GM18868 (cell line): ENCODE data around the gene TTC3.
"Not testable (repeated sequence)": the region's sequence is repeated elsewhere in the genome, so short reads cannot be mapped to it uniquely, and the experiment has no call there.

Experiments
- ATAC-seq: cut with Tn5 transposase; IDR thresholded peaks from one replicate; pipeline ENCODE4 v1.9.1; 2021; ENCODE audit warnings: mild to moderate bottlenecking, moderate library complexity; ENCODE audit not compliant: unreplicated experiment

Gene TTC3, protein sequence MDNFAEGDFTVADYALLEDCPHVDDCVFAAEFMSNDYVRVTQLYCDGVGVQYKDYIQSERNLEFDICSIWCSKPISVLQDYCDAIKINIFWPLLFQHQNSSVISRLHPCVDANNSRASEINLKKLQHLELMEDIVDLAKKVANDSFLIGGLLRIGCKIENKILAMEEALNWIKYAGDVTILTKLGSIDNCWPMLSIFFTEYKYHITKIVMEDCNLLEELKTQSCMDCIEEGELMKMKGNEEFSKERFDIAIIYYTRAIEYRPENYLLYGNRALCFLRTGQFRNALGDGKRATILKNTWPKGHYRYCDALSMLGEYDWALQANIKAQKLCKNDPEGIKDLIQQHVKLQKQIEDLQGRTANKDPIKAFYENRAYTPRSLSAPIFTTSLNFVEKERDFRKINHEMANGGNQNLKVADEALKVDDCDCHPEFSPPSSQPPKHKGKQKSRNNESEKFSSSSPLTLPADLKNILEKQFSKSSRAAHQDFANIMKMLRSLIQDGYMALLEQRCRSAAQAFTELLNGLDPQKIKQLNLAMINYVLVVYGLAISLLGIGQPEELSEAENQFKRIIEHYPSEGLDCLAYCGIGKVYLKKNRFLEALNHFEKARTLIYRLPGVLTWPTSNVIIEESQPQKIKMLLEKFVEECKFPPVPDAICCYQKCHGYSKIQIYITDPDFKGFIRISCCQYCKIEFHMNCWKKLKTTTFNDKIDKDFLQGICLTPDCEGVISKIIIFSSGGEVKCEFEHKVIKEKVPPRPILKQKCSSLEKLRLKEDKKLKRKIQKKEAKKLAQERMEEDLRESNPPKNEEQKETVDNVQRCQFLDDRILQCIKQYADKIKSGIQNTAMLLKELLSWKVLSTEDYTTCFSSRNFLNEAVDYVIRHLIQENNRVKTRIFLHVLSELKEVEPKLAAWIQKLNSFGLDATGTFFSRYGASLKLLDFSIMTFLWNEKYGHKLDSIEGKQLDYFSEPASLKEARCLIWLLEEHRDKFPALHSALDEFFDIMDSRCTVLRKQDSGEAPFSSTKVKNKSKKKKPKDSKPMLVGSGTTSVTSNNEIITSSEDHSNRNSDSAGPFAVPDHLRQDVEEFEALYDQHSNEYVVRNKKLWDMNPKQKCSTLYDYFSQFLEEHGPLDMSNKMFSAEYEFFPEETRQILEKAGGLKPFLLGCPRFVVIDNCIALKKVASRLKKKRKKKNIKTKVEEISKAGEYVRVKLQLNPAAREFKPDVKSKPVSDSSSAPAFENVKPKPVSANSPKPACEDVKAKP (N-terminal part only)

DNA sequence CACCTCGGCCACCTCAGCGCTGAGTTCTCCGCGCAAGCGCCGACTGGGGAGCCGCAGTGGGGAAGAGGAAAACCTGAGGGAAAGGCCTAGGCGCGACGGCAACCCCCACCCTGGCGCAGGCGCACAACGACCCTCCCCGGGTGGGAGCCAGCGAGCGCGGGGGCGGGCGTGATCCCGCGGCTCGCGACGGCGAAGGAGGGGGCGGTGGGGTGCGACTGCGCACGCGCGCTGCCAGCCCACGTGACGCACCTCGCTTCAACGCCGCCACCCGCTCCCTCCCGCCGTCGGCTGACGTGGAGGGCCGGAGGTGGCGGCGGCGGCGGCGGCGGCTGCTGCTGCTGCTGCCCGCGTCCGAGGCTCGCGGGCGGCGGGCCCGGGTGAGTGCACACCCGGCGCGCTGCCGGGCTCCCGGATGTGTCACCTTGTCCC, at the start of gene TTC3, which contains the start of gene PIGP:
TTC3 (plus strand) TSS at position 267 of the 429 bp plus-strand sequence. CDS start 14,004 bp downstream, outside the sequence.
PIGP (minus strand) TSS at position 84 of the 429 bp plus-strand sequence. CDS start 556 bp downstream, outside the sequence.
- ATAC-seq: peak; percentile 65

- no peak for ATAC-seq
These were observed 46.6 kb upstream of the TTC3 start for GRCh38 chr21:37026499-37026898.

- ATAC-seq: no peak
These were observed 44.5 kb upstream of the TTC3 start for GRCh38 chr21:37028570-37028969.

DNA sequence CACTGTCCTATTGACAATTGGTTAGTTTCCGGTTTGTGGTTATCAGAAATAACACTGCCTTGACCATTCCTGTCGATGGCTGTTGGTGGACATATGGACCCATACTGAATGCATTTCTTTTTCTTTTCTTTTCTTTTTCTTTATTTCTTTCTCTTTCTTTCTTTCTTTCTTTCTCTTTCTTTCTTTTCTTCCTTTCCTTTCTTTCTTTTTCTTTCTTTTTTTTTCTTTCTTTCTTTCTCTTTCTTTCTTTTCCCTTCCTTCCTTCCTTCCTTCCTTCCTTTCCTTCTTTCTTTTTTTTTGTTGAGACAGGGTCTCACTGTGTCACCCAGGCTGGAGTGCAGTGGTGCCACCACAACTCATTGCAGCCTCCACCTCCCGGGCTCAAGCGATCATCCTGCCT, 42.2 kb upstream of the TTC3 start:
- ATAC-seq: no peak

DNA sequence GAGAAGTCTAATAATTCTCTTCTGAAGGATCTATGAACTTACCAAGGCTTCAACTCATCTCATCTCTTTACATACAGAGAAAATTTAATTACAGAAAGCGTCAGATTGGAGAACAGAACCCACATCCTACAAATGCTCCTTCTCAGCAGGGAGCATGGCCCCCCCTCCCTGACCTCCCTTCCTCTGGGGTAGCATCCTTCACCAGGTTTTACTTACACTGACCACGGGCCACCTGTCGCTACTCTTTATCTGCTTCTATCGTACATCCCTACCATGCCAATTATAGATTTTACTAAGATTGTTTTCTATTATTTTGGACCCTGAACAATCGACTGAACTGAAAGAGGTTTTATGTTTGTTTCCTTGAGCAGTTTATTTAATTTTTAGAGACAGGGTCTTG, 40.8 kb upstream of the TTC3 start:
- ATAC-seq: no peak

GRCh38 chr21:37032877-37033471, 40.1 kb upstream of the TTC3 start:
- ATAC-seq: no peak

- not testable (repeated sequence) for ATAC-seq
These were observed 38.7 kb upstream of the TTC3 start for GRCh38 chr21:37034394-37034793.

DNA sequence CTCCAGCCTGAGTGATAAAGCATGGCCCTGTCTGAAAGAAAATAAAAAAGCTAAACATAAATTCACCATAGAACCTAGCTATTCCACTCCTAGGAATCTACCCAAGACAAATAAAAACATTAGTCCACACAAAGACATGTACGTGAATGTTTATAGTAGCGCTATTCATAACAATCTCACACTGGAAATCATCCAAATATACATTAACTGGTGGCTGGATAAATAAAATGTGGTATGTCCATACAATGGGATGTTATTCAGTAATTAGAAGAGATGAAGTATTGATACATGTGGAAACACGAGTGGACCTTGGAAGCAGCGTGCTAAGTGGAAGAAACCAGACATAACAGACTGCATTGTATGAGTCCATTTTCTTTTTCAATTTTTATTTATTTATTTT, 36.9 kb upstream of the TTC3 start:
- ATAC-seq: no peak

DNA sequence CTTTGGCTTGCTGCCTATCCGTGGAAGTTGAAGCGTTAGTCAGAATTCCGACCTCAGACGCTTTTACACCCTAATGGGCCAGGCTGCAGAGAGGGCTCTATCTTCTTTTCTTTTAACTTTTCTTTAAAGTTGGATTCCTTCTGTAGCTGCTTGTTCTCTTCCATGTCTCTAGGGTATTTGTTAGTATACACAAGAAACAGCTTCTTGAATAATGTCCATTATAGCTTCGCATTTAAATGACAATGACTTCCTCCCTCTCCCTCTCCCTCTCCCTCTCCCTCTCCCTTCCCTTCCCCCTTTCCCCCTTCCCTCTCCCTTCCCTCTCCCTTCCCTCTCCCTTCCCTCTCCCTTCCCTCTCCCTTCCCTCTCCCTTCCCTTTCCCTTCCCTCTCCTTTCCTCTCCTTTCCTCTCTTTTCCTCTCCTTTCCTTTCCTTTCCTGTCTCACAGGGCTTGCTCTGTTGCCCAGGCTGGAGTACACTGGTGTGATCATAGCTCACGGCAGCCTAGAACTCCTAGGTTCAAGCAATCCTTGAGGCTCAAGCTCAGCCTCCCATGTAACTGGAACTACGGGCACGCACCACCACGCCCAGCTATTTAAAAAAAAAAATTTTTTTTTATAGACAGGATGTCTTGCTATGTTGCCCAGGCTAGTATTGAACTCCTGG, 33.5 kb upstream of the TTC3 start:
- no peak for ATAC-seq

GRCh38 chr21:37040212-37040611, 32.8 kb upstream of the TTC3 start:
- ATAC-seq: no peak

DNA sequence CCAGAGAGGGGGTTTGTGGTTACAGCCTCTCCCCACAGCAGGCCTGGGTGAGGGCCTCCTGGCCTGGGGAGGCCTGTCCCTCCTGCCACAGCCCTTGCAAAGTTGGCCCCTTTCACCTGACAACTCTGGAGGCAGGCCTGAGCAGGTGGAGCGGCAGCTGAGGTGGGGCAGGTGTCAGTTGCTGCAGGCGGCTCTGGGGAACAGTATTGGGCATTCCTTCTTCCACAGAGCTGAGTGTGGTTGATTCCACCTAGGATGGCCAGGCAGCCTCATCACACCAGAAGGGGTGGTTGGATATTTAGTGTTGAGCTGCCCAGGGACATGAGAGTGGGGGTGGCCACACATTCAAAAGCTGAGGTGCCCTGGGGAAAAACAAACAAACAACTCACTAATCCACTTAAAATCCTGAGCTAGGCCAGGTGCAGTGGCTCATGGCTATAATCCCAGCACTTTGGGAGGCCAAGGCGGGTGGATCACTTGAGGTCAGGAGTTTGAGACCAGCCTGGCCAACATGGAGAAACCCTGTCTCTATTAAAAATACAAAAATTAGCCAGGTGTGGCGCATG, 31.3 kb upstream of the TTC3 start:
- ATAC-seq: no peak

GRCh38 chr21:37043818-37044217, 29.2 kb upstream of the TTC3 start:
- ATAC-seq: no peak

- no peak for ATAC-seq
These were observed 28.4 kb upstream of the TTC3 start for GRCh38 chr21:37044643-37045042.

- ATAC-seq: no peak
These were observed 27.9 kb upstream of the TTC3 start for GRCh38 chr21:37045149-37045548.

GRCh38 chr21:37045556-37045955, 27.5 kb upstream of the TTC3 start:
- no peak for ATAC-seq

DNA sequence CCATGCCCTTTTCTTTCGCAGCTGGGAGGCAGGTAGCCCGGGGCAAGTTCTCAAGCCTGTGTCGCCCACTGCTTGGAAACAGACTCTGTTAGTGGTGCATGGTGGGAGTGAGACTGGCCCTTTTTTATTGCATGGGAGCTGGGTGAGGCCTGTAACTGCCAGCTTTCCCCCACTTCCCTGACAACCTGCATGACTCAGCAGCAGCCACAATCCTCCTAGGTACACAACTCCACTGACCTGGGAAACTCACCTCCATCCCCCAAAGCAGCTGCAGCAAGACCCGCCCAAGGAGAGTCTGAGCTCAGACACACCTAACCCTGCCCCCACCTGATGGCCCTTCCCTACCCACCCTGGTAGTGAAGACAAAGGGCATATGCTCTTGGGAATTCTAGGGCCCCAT, 26.0 kb upstream of the TTC3 start:
- ATAC-seq: no peak

- ATAC-seq: not testable (repeated sequence)
These were observed 23.3 kb upstream of the TTC3 start for GRCh38 chr21:37049741-37050140.

DNA sequence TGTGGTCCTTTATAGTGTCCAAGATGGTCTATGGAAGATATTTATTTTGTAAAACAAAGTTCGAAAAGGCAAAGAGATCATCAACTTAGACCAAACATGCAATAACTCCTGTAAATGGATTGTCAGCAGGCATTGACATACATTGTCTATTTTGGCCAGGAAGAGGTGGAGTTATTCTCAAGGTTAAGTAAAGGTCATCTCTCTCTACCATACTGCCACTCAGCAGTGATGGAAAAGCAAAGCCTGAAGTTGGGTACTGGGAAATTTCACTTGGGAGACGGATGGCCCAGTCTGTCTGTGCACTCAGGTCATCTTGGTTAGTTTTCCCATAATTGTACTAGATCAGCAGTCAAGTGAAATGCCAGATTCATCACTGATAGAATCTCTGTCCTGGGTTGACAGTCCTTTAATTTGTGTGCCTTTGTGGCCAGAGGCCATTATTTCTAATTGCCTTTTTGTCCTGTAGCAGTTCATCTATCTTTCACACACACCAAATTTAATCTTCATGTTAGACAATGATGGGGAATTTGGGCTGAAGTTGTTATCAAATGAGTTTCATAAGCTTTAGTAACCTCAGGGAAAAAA, 17.7 kb upstream of the TTC3 start:
- no peak for ATAC-seq

DNA sequence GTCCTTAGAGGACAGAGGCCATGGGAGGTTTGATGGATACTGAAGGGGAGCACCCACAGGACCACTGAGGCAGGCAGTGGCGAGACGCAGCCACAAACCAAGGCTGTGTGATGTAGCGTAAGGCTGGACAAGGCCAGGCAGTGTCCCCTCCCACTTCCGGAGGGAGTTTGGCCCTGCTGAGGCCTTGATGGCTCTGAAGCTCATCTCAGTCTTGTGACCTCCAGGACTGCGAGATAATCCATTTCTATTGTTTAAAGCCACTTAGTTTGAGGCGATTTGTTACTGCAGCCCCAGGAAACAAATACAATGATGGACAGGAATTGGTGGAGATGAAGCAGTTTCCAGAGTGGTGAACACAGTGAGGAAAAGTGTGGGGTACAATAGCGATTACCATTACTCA, 15.4 kb upstream of the TTC3 start:
- no peak for ATAC-seq
